Measurements from ENCODE around the gene NEDD4L.
"Not testable (repeated sequence)": the region's sequence is repeated elsewhere in the genome, so short reads cannot be mapped to it uniquely, and the experiment has no call there.

NEDD4L gene

DNA sequence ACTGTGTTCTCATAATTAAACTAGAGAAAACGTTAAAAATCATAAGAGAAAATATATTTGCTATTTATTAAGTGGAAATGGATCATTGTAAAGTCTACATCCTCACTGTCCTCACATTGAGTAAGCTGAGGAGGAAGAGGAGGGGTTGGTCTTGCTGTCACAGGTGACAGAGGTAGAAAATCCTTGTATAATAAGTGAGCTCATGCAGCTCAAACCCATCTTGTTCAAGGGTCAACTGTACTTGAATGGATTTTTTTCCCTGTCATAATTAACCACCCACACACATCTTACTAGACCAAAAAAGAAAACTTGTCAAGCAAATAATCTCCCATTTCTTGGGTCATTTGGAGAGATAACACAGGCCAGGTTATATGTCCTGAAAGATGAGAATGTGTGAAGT lies 231.2 kb downstream of the NEDD4L start:
- DNase-seq = no peak

DNA sequence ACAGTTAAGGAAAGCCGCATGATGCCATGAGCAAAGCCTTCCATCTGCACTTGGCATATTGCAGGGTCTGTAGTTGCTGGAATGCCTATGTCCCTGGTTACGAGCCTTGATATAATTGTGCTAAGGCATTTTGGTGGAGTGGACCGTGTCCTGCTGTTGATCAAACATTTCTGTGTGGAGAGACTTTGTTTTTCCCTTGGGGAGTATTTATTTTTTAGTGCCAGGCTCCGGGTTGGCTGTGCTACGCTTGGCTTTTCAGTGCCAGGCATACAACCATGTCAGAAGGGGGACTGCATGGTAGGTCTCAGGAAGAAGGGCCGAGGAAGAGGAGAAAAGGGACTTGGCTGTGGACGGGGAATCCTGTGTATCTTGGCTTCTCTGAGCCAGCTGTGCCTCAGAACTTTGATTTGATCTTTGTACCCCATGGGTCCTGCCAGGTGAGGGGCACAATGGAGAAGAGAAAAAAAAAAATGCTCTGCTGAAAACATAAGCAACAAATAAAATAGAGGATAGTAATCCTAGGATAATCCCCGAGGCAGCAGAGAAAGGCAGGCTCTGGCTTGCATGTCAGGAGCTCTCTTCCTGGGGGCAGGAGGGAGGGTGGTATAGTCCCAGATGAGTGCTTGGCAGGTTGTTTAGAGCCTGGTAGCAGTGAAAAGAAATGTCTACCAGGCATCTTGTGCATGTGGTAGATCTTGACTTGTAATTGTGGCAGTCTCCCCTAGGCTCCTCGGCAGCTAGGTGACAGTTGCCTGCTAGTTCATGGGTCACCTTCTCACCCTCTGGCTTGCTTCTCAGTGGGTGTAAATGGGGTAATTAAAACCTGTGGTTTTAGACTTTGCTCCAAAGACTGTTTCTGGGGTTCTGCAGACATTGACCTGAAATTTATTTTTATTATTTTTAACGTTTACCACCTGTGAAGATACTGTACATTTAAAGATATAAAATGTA lies 233.0 kb downstream of the NEDD4L start:
- no peak for DNase-seq

DNA sequence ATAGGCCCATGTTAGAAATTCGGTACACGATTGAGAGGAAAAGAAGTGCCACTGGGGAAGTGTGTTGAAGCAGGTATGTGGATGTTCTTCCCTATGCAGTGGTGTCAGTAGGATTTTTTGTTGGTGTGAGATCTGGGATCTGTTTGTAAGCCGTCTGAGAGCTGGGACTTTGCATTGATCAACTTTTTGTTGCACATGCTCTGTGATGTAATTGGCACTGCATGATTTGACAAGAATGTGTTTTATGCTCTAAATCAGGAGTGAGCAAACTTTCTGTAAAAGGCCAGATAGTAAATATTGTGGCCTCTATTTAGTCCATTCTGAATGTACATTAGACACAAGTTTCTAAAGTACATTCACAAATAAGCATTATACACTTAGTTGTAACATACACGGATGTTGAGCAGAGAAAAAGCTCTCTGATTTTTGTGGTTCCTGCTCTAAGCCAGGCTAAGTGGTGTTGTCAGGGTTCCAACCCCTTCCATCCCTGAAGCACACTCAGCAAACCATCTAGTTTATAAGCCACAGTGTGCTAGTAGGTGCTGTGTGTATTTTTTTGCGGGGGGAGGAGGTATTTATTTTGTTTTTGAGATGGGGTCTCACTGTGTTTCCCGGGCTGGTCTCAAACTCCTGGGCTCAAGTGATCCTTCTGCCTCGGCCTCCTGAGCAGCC lies 235.6 kb downstream of the NEDD4L start:
- no peak for DNase-seq

DNA sequence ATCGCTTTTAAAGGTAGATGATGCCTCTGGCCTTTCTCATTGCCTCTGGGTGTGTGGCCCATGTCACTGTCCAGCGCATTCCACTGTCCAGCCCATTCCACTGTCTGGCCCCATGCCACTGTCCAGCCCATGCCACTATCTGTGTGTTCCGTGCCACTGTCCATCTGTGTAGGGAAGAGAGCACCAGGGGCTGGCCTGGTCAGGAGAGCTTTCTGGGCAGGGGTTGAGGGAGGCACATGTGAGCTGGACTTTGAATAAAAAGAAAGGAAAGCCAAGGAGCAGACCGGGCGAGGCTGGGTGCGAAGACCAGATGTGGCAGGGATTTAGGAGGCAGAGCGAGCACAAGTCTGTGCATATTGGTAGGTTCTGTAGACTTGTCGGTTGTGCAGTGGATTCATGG lies 236.2 kb downstream of the NEDD4L start:
- no peak for DNase-seq

DNA sequence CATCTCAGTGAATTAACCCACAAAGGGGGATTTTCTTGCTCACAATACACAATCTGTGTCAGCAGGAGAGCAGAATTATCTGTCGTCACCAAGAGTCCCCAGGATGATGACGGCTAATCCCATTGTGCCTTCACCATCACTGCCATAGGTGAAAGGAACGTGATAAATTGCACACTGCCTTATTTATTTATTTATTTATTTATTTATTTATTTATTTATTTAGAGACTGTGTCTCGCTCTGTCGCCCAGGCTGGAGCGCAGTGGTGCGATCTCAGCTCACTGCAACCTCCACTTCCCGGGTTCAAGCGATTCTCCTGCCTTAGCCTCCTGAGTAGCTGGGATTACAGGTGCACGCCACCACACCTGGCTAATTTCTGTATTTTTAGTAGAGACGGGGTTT lies 238.8 kb downstream of the NEDD4L start:
- DNase-seq = not testable (repeated sequence)

DNA sequence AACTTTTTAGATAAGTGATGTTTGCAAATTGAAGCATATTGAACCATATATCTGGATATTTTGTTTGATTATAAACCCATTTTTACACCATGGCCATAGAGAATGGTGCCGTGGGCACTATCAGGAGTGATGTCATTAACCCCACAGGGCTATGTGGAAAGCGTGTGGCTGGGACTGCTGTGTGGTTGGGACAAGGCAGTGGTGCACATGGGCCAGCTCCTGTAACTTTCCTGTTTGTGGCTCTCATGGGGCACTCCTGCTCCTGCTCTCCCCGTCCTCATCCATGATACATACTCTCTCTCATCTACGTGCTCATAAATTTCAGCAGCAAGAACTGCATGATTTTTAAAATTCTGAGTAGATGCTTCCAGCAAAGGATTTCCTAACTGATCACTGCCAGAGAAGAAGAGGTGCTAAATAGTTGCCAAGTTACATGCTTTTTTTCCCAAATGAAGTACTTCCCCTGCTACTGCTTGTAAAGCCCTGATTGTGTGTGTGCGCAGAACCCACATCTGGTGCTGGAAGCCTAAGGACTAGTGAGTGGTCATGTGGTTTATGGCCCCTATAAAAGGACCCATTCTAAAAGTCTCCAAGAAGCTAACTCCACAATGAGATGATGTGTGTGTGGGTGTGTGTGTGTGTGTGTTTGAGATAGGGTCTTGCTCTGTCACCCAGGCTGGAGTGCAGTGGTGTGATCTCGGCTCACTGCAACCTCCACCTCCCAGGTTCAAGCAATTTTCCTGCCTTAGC lies 240.8 kb downstream of the NEDD4L start:
- no peak for DNase-seq

DNA sequence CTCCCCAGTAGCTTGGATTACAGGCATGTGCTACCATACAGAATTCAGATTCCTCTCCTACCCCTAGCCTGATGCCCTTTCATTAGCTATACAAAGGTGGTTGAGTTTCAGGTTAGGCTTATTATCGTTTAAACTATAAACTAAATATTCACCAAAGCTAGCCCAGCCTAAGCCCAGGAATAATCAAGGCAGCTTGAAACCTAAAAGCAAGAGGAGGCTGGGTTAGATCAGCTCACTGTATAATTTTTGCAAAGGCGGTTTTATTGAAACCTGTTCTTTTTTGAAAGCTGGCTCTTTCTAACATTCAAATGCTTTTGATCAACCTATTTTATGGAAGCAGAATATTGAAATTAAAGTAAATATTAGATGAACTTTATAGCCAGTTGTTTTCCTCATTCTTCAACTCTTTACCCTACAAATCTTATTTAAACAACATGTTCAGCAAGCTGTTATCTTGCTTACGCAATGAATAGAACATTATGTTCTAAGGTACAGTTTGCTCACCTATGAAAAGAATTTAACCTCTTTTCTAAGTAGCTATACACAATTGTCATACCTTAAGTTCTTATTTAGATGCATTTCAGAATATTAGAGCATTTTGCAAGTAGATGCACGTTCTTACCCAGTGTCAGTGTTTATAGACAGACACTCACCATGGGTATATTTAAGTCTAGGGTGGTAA lies 241.6 kb downstream of the NEDD4L start:
- DNase-seq = no peak

DNA sequence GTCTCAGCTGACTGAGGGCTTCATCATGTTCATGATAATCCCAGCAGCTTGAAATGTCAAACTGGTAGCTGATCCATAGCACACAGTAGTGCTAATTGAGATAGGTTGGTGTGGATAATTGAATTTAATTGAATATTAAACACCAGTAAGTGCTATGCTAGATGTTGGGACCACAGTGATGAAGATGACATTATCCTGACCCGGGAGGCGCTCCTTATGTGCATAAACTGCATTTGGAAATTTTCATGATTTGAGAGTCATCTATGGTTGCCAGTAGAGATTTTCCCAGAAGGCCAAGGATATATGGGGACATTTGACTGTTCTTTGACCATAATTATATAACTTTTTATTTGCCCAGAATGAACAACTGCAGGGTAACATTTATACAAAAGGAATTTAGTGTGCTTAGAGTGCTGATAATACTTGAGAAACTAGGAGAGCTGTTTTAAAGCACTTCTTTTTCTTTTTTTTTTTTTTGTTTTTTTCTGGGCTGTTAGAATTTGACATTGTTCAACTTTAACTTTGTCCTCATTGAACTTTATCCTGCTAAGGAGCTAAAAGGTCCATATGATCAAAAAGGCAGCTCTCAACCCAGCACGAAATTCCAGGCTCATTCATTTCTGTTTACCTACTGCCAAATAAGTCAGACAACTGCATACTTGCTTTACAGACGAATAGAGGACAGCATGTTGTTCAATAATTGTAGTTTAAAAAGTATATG lies 242.8 kb downstream of the NEDD4L start:
- no peak for DNase-seq

DNA sequence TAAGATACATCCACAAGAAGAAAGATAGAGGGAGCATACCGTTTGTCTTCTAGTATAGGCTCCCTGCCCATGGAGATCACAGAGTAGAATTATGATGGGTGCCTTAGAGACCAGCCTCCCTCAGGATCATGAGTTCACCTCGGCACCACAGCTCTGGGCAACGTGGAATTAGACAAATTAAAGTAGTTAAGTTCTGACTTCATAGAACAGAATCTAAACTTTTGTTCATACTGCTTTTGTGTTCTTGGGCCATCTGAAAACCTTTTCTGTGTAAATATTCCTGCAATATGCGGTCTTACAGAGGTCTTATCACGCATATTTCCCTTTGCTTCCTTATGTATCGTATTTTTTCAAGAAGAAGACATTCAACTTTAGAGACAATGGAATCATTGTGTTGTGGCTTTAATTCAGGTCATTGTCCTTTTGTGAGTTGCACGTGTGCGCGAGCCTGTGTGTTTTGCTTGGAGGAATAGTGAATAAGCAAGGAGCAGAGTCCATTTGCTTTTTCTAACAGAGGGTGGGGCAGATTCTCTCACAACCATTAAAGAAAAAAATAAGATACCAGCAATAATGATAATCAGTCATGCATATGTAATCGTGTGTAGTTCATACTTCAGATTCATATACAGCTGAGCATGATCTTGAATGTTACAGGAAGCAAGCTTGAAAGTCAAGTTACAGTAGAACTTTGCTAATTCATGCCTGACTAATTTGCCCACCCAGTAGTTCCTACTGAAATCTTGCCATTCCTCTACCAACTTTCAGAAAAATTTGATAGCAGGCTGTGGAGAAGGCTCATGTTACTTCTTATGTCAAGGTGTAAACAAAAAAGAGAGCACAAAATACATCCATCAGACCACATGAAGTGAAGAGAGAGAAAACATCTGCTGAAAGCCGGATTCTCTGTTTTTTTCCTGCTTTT lies 243.6 kb downstream of the NEDD4L start:
- DNase-seq = no peak

DNA sequence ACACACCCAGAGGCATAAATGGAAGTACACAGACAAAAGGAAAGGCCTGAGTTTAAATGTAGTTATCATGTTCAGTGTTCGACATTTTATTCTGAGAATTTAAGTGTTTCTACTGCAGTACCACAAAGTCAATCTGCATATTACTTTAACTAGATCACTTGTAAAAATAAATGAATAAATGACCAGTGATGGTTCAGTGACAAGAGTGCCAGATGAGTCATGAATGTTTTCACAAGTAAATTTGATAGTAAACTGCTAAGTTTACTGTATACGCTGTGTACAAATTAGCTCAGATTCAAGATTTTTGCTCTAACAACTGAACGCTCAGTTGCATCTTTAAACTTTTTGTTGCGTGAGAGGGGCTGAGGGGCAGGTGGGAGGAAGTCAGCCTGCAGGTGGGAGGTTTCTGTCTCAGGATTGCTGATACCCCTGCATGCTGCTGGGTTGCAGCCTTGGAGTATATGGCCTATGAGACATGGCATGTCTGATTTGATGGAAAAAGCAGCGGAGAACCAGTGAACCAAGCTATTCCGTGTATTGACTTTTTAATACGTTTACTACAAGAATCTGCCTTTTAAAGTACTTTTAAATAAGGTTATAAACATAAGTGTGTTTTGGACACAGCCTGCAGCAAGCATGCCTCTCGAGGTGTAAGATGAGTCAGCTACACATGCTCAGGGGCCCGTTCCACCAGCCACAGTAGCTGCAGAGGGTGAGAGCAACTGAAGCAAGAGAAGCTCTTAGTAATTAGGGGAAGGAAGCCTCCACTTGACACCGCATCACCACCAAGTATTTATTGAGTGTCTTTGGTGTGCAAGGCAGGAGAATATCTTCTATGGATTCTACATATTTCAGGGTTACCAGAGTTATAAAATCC lies 245.1 kb downstream of the NEDD4L start:
- no peak for DNase-seq

DNA sequence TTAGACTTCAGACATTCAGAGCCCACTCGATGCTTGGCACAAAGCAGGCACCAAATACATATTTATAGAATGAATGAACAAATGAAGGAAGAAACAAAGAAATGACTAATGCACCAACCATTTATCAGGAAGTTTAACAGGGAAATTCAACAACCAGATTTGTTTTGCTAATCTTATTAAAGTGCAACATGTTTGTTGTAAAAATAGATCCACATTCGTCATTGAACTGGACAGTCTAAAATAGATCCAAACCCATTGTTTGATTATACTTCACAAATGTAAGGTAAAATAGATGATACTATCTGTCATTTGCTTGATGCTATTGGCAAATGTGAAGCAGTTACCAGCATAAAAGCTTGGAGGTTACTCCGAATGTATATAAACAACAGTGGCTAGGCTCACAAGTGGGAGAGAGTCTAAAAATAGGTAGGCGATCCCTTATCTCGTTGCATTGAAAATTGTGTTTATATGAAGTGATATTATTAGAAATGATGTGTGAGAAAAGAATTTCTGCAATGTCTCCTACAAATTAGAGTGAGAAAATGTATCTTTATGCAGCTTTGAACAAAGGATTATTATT lies 246.2 kb downstream of the NEDD4L start:
- DNase-seq = no peak

DNA sequence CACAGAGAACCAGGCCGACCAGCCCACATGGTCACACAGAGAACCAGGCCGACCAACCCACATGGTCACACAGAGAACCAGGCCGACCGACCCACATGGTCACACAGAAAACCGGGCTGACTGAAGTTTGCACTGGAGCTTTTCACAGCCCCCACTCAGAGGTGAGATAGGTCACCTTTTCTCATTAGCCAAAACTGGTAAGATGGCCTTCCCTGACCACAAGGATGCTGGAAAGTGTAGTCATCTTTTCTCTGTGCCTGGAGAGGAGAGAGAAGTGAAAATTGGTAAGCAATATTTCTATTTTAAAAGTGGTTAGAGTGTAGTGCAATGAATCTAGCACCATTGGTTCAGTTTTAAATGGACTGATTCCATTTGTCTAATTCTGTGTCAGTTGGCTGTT lies 247.1 kb downstream of the NEDD4L start:
- DNase-seq = no peak

DNA sequence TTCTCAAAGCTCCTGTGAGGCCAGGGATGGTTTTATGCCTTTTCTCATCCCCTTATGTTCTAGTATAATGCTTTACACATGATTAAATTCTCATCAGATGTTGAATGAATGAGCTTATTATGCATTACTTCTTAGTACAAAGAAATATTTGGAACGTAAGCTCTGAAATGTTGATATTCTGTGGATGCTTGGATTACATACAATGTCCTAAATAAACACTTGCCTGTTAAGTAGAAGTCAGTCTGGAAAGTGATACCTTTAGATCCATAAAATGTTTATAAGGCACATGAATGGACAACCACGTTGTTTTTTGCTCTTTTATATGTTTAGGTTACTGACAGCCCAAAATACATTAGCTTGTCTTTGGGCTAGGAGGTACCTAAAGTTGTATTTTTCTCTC lies 248.6 kb downstream of the NEDD4L start:
- DNase-seq = no peak

DNA sequence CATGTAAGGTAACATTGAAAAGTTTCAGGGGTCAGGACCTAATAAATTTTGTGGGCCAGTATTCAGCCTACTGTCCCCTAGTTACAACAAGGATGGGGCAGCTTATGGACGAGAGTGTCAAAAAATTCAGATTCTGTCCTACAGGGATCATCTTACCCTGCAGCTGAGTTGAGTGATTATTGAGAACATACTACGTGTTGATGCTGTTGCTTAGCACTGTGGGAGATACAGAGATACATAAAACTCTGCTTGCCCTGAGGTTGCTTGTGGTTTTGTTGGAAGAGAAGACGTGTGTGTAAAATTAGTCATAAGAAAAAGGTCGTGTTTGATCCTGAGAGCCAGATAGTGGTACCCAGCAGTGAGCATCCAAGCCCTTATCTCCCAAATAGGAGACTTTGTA lies 253.2 kb downstream of the NEDD4L start:
- DNase-seq = no peak

DNA sequence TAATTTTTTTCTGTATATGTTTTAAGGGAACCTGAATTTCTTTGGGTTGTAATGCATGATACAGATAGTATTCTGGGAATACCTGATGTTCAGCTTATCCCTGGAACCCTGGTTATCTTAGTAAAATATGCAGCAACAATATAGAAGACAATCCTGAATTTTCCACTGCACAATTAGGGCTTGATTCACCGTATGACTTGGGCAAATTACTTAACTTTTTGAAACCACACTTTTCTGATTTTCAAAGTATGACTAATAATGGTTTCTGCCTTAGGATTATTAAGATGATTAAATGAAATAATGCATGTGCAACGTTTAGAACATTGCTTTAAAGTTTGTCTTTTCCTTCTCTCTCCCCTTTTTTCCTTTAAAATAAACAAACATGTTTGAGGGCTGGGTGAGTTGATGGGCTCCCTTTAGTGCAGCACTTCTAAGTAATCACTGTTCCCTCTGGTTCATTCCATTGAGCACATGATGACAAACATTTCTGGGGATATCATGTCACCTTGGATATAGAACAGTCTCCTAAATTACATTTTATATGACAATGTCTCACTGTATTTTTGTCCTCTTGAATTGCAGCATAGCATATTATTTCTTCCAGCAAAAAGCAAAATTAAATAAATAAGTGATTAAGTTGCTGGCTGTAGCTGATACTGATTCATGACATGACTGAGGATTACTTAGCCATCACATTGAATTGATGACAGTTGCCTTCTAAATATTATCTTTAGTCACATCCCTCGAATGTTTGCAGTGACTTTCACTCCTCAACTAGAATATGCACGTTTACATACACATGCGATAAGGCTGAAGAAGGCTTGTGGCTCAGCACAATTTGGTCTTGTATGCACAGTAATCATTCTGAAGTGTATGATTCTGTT lies 254.5 kb downstream of the NEDD4L start:
- no peak for DNase-seq

DNA sequence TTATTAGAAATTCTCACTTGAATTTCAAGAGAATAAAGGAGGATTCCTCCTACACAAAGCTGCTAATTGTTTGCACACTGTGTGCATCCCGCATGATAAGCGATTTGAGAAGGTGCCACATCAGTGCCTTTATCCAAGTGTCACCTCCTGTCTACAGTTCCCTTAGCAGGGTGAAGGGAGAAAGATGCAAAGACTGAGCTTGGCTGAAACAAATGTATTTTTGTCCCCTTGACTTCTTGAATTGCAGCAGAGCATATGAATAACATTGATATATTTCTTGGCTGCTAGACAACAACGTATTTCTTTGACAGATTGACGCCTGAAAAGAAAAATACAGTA lies 255.1 kb downstream of the NEDD4L start:
- DNase-seq = no peak

DNA sequence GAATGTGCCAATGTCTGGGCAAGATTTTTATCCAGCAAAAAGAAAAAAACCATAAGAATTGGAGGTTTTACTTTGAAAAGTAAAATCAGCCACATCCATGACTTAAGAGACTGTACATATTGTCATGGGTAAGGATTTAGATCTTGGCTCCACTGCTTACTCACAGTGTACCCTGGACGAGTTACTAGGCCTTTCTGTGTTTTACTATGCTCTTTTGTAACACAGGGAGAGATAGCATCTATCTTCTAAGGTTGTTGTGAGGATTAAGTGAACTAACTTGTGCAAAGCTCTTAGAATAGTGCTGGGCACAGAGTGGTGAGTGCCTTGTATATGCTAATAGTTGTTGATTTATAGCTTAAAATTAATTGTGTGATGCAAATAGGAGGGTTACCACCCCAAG lies 255.9 kb downstream of the NEDD4L start:
- no peak for DNase-seq

DNA sequence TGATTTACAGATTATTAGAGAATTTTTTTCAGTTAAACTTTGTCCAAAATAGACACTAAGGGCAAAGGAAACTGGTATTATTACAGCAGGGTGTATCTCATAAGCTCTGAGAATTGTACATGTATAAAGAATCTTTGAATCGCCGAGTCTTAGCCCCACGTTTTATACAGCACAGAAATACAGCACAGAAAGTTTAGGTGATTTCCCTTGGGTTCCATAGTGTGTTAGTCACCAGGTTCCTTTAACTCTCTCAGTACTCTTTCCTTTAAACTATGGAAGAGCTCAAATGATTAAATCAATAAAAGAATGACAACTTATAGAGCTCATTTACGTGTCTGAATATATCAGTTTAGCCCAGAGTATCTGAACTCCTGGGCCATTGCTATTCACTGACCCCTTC lies 256.8 kb downstream of the NEDD4L start:
- DNase-seq = no peak

DNA sequence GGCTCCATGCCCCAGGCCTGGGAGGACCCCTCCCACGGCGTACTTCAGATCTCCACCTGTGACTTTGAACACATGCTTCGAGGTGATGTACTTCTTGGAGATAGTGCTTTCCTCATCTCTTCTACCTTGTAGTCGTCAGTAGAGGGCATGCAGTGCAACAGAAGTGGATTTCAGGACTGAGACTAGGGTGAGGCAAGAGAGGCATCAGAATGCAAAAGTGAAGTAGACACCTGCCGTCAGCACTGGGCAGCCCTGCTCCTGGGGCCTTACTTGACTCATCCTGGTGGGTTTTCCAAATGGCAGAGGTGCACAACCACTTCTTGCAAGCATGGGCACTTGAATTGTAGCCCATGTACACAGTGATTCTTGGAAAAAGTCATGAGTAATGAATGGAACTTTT lies 258.8 kb downstream of the NEDD4L start:
- no peak for DNase-seq
